ENCODE measurements around the gene PHF21A.
"Not testable (repeated sequence)": the region's sequence is repeated elsewhere in the genome, so short reads cannot be mapped to it uniquely, and the experiment has no call there.

Gene PHF21A

DNA sequence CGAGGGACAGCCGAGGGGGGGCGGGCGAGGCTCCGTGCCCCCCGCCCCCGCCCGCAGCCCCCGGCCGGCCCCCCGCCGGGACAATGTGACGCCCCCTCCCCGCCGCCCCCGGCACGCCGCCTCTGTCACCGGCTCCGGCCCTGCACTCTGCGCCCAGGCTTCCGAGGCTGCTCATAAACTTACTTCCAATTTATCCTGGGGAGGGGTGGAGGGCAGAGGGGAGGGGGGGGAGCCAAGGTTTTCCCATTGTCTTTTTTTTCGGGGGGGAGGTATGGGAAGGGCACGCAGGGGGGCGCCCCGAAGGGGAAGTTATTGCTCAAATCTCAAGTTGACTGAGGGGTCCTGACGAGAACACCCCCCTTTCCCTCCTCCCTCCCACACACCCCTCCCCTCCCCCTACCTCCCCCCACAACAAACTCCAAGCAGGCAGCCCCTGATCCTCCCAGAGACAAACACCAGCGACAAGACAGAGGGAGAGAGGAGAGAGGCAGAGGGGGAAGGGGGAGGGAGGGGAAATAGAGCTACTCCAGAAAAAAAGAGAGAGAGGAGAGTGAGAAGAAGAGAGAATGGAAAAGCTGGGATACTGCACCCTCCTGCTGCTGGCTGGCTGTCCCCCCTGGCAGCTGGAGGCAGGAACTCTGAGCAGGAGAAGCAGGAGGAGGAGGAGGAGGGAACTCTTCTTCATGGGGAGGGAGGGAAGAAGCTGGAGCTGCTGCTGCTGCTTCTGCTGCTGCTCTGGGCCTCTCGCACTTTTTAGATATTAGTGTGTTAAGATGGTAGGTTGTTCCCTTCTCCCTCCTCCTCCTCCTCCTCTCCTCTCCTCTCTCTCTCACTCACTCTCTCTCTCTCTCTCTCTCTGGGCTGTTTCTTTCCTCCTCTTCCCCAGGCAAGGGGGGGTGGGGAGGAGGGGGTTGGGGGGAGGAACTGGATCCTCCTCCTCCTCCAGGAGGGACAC, 631 bp downstream of the PHF21A start:
- peak; percentile 49 for DNase-seq

DNA sequence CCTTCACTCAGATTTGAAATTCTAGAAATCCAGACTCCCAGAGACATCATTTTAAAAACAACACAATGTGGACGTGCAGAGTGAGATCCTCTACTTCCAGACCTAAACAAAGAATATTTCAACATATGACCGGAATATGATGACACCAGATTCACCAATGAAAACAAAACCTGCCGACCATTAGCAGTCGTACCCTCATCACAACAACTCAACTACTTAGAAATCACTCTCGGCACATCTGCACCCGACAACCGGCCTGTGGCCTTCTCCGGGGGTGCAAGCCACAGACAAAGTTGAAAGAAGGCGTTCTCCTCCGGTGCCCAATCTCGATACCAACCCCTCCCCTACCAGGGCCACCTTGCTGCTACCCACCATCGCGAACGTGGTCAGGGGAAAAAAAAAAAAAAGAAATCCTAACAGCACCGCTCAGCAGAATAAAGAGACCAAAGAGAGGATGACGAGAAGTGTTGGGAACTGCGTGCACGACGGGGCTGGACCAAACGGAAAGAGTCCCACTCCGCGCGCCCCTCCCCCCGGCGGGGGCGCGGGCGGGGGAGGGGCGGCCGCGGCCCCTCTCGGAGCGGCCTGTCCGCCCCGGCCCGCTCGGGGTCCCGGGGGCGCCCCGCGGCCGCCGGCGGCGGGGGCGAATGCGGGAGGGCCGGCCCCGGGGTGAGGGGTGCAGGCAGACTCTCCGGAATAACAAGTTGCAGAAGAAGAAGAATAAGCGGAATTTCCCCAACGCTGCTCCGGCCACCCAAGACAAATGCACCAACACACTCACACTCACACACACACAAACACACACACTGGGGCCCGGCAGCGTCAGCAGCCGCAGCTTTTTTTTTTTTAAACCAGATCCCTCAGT, 1.7 kb downstream of the PHF21A start:
- peak; percentile 65 for DNase-seq

DNA sequence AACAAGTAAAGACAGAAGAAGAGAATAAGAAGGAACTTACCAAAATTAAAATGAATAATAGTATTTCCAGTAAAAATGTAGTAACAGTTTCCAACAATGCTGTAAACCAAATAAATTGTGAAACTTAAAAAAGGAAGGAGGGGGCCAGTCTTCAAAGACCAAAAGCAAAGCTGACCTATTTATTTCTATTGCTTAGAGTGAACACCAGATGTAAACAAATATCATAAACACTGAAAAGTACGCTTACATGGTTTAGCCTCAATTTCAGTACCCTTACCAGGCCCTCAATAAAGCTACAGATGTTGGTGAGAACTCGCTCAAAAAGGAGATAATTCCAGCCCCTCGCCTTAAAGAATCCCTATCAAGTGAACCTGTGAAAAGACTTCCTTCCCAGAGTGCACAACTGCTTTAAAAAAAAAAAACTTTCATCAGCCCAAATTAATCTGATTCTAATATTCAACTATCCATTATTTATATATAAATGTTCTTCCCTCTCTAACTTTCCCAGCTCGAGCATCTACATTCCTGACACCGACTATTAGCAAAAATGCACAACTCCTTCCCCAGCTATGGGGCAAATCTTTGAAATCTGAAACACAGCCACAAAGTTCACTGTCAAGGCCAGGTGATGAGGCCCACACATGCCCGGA, 2.4 kb downstream of the PHF21A start:
- DNase-seq: no peak

DNA sequence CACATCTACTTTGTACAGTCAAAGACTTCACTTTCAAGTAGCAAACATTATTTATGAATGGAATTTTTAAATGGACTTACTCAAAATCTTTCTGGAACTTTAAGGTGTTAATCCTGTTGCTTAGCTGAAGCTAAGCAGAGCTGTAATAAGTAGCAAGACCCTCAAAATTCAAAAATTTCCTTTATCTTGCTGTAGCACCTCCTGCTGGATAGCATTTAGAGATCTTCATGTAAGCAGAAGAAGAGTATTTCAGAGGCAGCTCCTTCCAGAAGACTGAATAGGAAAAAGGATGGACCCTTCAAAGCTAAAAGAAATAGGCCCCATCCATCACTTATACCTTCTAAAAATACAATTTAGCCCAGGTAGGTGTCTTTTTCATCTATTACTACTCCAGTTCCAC, 3.4 kb downstream of the PHF21A start:
- DNase-seq: no peak

DNA sequence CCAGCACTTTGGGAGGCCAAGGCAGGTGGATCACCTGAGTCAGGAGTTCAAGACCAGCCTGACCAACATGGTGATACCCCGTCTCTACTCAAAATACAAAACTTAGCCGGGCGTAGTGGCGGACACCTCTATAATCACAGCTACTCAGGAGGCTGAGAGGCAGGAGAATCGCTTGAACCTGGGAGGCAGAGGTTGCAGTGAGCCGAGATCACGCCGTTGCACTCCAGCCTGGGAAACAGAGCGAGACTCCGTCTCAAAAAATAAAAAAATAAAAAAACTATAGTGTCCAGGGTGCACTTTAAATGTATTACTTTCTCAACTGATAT, 4.6 kb downstream of the PHF21A start:
- DNase-seq: not testable (repeated sequence)

DNA sequence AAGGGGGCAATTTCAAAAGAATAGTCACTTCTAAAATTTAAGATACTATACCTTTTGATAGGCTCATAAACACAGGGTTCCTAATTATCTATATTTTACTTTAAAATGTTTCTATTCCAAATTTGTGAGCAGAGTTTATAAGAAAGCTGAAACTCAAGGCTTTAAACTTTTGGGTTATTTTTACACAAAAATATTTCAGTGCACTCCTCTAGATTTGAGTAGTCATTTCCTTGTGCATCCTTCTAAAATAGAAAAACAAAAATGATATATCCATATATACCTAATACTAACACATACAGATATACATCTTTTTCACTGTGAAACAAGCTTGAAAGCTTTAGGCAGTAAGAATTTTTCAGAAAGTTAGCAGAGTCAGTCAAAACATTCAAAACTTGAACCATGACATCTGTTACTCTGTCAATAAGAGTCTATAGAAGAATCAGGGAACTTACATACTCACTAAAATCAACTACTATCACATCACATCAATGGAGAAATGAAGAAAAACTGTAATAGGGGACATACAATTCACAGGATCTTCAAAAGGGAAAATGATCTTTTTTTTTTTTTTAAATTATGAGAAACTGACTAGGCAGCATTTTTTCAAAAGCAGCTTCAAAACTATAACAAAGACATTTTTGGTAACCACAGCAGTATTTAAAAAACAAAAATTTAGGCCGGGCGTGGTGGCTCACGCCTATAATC, 5.1 kb downstream of the PHF21A start:
- no peak for DNase-seq

- no peak for DNase-seq
Observed at GRCh38 chr11:46114961-46115360, 6.3 kb downstream of the PHF21A start.

GRCh38 chr11:46114378-46114777, 6.9 kb downstream of the PHF21A start:
- DNase-seq: no peak

DNA sequence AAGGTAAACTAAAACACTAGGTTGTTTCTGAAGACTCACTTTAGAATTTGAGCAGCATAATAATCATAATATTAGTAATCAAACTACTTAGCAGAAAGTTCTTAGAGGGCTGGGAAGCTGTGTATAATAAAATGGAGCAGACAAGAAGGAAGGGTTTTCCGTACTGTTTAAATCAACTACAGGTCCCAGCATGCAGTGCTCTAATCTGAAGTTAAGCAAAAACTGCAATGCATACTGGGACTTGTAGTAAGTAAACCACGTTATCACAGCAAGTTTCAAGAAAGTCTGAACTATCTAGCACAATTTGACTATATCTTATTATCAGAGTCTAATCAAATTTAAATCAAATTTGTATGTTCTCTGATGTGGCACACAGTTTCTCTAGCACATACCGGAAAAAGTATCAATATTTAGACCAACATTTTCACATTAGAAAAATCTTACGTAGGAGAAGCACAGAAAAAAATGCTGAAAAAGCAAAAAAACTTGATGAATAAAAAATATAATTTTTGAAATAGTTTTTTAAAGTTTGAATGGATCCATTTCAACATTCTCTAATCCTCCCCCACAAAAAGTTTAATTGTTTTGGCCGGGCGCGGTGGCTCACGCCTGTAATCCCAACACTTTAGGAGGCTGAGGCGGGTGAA, 8.2 kb downstream of the PHF21A start:
- no peak for DNase-seq

GRCh38 chr11:46108751-46109150, 12.5 kb downstream of the PHF21A start:
- no peak for DNase-seq

GRCh38 chr11:46107780-46108179, 13.5 kb downstream of the PHF21A start:
- no peak for DNase-seq

DNA sequence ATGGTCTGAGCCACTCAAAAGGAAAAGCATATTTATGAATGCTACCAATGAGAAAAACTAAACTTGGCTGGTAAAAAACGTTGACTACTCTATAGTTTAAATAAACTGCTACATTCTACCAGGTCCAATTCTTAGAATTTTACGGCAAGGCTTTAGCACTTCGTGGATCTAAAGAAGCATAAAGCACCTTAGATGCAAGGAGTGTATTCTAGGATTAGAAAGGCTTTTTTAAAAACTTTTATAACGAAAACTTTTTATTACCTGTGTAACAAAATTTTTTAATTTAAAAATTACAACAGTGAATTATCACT, 13.9 kb downstream of the PHF21A start:
- DNase-seq: no peak

- DNase-seq: no peak
Observed at GRCh38 chr11:46106530-46107407, 14.5 kb downstream of the PHF21A start.

GRCh38 chr11:46105926-46106325, 15.3 kb downstream of the PHF21A start:
- DNase-seq: no peak

DNA sequence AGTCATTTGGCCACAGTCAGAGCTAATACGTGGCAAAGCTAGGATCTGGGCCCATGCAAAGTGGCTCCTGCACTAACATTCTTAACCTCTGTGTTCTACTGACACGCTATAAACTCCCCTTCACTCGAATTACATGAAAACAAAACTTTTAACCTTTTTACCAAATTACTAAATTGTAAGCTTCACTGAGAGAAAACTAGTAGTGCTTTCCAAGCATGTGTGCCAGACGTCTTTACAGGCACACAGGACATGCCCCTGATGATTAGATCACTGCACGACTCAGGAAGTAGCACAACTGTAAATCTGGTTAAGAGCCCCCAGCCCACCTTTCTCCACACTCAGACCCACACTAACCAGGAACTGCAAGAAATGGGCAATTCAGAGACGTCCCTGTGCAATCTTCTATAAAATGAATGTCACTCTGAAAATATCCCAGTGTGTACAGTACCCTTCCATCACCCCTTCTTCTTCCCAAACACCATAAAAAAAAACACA, 16.1 kb downstream of the PHF21A start:
- DNase-seq: no peak

GRCh38 chr11:46102843-46103242, 18.4 kb downstream of the PHF21A start:
- no peak for DNase-seq

DNA sequence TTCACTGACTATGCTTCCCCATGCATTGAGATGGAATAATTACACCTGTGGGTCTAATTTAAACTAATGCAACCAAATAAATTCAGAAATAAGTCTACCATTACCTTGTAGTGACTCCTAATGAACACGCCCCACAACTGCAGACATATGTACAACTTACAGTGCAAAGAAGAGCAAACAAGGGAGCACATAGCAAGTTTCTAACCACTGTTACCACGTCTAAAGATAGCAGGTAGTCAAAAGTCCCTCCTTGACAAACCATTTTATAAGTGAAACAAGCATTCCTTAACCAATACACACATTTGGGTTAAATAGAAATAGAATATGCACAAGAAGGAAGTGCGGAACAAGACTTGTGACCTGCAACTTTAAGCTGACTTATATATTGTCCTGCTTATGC, 20.6 kb downstream of the PHF21A start:
- DNase-seq: no peak

- DNase-seq: no peak
Observed at GRCh38 chr11:46099963-46100316, 21.3 kb downstream of the PHF21A start.

- no peak for DNase-seq
Observed at GRCh38 chr11:46090375-46090774, 30.9 kb downstream of the PHF21A start.

GRCh38 chr11:46079662-46080061, 41.6 kb downstream of the PHF21A start:
- no peak for DNase-seq

DNA sequence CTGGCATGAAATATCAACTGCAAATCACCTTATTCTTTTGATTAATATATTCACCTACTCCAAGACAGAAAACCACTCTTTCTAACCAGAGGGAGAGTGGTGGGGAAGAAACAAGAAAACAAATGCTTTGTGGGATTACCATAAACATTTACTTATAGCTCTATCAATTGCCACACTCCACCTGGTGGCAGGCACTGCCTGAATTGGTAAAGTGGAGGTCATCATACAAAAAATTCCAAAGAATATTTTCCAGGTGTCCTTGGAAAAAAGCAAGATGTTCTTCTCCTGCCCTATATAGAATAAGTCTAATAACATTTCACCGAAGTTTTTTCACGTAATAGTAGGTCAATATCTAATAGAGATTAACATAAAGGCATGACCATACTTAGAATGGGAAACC, 45.3 kb downstream of the PHF21A start:
- DNase-seq: no peak
